Medulla oblongata (tissue), 1 donor: ENCODE measurements around the gene GARIN5B.
A peak's percentile ranks its signal among the peaks of the same experiment; 100 is the strongest.

Experiments
- DNase-seq: peaks from one replicate; pipeline ENCODE4 v3.0.0-alpha.2; 2015; ENCODE audit errors: extremely low spot score

The GARIN5B gene

GRCh38 chr19:55324662-55325061, 38.4 kb downstream of the GARIN5B start:
- no peak for DNase-seq

GRCh38 chr19:55322204-55322885, 40.7 kb downstream of the GARIN5B start:
- DNase-seq = no peak

- no peak for DNase-seq
Measured at GRCh38 chr19:55321466-55322137, 41.5 kb downstream of the GARIN5B start.

GRCh38 chr19:55320844-55321419, 42.1 kb downstream of the GARIN5B start:
- no peak for DNase-seq

GRCh38 chr19:55319785-55320184, 43.3 kb downstream of the GARIN5B start:
- DNase-seq = peak; percentile 38

- no peak for DNase-seq
Measured at GRCh38 chr19:55316646-55317045, 46.4 kb downstream of the GARIN5B start.

- no peak for DNase-seq
Measured at GRCh38 chr19:55315956-55316525, 47.0 kb downstream of the GARIN5B start.

- no peak for DNase-seq
Measured at GRCh38 chr19:55314396-55314795, 48.7 kb downstream of the GARIN5B start.

- DNase-seq = no peak
Measured at GRCh38 chr19:55312621-55313512, 50.2 kb downstream of the GARIN5B start.

GRCh38 chr19:55311797-55312196, 51.3 kb downstream of the GARIN5B start:
- DNase-seq = no peak

- DNase-seq = no peak
Measured at GRCh38 chr19:55311397-55311796, 51.7 kb downstream of the GARIN5B start.

GRCh38 chr19:55310498-55310897, 52.6 kb downstream of the GARIN5B start:
- DNase-seq = no peak

GRCh38 chr19:55309448-55309847, 53.6 kb downstream of the GARIN5B start:
- no peak for DNase-seq

GRCh38 chr19:55308281-55308680, 54.8 kb downstream of the GARIN5B start:
- no peak for DNase-seq

GRCh38 chr19:55306712-55307111, 56.3 kb downstream of the GARIN5B start:
- DNase-seq = no peak

GRCh38 chr19:55305983-55306562, 57.0 kb downstream of the GARIN5B start:
- DNase-seq = no peak

- peak; percentile 31 for DNase-seq
Measured at GRCh38 chr19:55305491-55305890, 57.6 kb downstream of the GARIN5B start.

- DNase-seq = no peak
Measured at GRCh38 chr19:55304980-55305379, 58.1 kb downstream of the GARIN5B start.
